ENCODE measurements around the gene TNRC6B. TPM values are rescaled to one million over a fixed set of nuclear protein-coding genes. Genes with fewer than 3 reads are reported as not detected.

The TNRC6B gene
- total RNA-seq, 1 experiment from 2014 or later = 50.4 TPM

- Mint-ChIP-seq H3K4me3 (no peak overlapping the region), H3K36me3 (no peaks in the 10 kb centered on the region), H3K27ac (peak overlapping the region; percentile 64), H3K4me1 (peaks cover 88% of the 10 kb centered on the region), H3K9me3 (no peaks in the 10 kb centered on the region), H3K27me3 (ENCODE audit: low read depth) (no peaks in the 10 kb centered on the region)
- DNase-seq (ENCODE audit: low spot score) = no peak
- ChIA-PET POLR2A (no interaction called here), CTCF (no interaction called here)
- ATAC-seq = no peak
- TF ChIP-seq, protein P1, sequence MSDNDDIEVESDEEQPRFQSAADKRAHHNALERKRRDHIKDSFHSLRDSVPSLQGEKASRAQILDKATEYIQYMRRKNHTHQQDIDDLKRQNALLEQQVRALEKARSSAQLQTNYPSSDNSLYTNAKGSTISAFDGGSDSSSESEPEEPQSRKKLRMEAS (CRISPR knock-in tag; IDR thresholded peaks at IDR 0.05) = no peak
- TF ChIP-seq, protein P2, sequence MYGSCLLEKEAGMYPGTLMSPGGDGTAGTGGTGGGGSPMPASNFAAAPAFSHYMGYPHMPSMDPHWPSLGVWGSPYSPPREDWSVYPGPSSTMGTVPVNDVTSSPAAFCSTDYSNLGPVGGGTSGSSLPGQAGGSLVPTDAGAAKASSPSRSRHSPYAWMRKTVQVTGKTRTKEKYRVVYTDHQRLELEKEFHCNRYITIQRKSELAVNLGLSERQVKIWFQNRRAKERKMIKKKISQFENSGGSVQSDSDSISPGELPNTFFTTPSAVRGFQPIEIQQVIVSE (CRISPR knock-in tag; IDR thresholded peaks at IDR 0.05; ENCODE audit: borderline replicate concordance) = no peak
- TF ChIP-seq FOXK1 (CRISPR knock-in tag; IDR thresholded peaks at IDR 0.05) (no peak), SOX15 (CRISPR knock-in tag; IDR thresholded peaks at IDR 0.05) (no peak), OVOL2 (CRISPR knock-in tag; IDR thresholded peaks at IDR 0.05; ENCODE audit: borderline replicate concordance) (no peak), ZBTB43 (CRISPR knock-in tag; IDR thresholded peaks at IDR 0.05) (no peak), ESRRA (CRISPR knock-in tag; IDR thresholded peaks at IDR 0.05; ENCODE audit: borderline replicate concordance) (no peak), E2F4 (CRISPR knock-in tag; IDR thresholded peaks at IDR 0.05; ENCODE audit: borderline replicate concordance, low read depth) (no peak), CTCF (IDR thresholded peaks at IDR 0.05) (no peak), RELA (CRISPR knock-in tag; IDR thresholded peaks at IDR 0.05; ENCODE audit: borderline replicate concordance) (no peak), ZNF396 (CRISPR knock-in tag; IDR thresholded peaks at IDR 0.05; ENCODE audit: borderline replicate concordance) (no peak), ZNF423 (CRISPR knock-in tag; IDR thresholded peaks at IDR 0.05) (no peak), NFE2L1 (CRISPR knock-in tag; IDR thresholded peaks at IDR 0.05) (no peak), MXD4 (CRISPR knock-in tag; IDR thresholded peaks at IDR 0.05; ENCODE audit: borderline replicate concordance) (no peak), ZNF281 (CRISPR knock-in tag; IDR thresholded peaks at IDR 0.05) (no peak), PREB (CRISPR knock-in tag; IDR thresholded peaks at IDR 0.05; ENCODE audit: borderline replicate concordance) (no peak)
Observed at GRCh38 chr22:40199223-40199622, 21.5 kb downstream of the TNRC6B start.

DNA sequence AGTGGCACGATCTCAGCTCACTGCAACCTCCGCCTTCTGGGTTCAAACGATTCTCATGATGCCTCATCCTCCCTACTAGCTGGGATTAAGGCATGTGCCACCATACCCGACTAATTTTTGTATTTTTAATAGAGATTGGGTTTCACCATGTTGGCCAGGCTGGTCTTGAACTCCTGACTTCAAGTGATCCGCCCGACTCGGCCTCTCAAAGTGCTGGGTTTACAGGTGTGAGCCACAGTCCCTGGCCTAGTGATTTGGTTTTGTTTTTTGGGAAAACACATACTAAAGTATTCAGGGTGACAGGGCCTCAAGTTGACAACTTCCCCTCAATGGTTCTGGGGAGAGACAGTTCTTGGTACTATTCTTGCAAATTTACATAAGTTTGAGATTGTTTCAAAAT, 22.1 kb downstream of the TNRC6B start:
- POLR2A ChIA-PET = interaction anchor here (0.6 kb wide), 1 partner anchor 632 kb away, joined by 4 read pairs; no protein-coding TSS in a partner anchor
- H3K27me3 Mint-ChIP-seq (ENCODE audit: low read depth) = no peaks in the 10 kb centered on the region
- DNase-seq (ENCODE audit: low spot score) (no peak), ATAC-seq (no peak)
- no peak overlapping the region for H3K4me3 Mint-ChIP-seq
- no peaks in the 10 kb centered on the region for H3K36me3 Mint-ChIP-seq
- H3K9me3 Mint-ChIP-seq = no peaks in the 10 kb centered on the region
- no peak overlapping the region; the same call in 1 of the 2 replicates for H3K27ac Mint-ChIP-seq
- peaks cover 88% of the 10 kb centered on the region for H3K4me1 Mint-ChIP-seq
- CTCF ChIA-PET = no interaction called here
- TF ChIP-seq, protein P3, sequence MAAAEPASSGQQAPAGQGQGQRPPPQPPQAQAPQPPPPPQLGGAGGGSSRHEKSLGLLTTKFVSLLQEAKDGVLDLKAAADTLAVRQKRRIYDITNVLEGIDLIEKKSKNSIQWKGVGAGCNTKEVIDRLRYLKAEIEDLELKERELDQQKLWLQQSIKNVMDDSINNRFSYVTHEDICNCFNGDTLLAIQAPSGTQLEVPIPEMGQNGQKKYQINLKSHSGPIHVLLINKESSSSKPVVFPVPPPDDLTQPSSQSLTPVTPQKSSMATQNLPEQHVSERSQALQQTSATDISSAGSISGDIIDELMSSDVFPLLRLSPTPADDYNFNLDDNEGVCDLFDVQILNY (CRISPR knock-in tag; IDR thresholded peaks at IDR 0.05) = no peak
- no peak for TF ChIP-seq ZNF671 (CRISPR knock-in tag; IDR thresholded peaks at IDR 0.05)
- no peak for TF ChIP-seq EMX1 (CRISPR knock-in tag; IDR thresholded peaks at IDR 0.05)
- TF ChIP-seq, protein P4, sequence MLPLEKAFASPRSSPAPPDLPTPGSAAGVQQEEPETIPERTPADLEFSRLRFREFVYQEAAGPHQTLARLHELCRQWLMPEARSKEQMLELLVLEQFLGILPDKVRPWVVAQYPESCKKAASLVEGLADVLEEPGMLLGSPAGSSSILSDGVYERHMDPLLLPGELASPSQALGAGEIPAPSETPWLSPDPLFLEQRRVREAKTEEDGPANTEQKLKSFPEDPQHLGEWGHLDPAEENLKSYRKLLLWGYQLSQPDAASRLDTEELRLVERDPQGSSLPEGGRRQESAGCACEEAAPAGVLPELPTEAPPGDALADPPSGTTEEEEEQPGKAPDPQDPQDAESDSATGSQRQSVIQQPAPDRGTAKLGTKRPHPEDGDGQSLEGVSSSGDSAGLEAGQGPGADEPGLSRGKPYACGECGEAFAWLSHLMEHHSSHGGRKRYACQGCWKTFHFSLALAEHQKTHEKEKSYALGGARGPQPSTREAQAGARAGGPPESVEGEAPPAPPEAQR (CRISPR knock-in tag; IDR thresholded peaks at IDR 0.05) = no peak
- no peak for TF ChIP-seq ESRRA (CRISPR knock-in tag; IDR thresholded peaks at IDR 0.05; ENCODE audit: borderline replicate concordance)
- no peak for TF ChIP-seq TCF7 (CRISPR knock-in tag; IDR thresholded peaks at IDR 0.05; ENCODE audit: low read depth)
